HCT116 (cell line): Measurements from ENCODE around the gene LMNTD1. TPM values are rescaled to one million over a fixed set of nuclear protein-coding genes. Genes with fewer than 3 reads are reported as not detected.

ENCODE experiments used
- ATAC-seq: fragments of 200-7000 bp; cut with Tn5 transposase; 2 replicates; pipeline ENCODE4 v1.9.1; 2020; ENCODE audit warnings: mild to moderate bottlenecking, moderate library complexity
- BruUV-seq: library from RNA; stranded (reverse); fragments of 400-500 nt; replicated peaks from 2 replicates; lab custom pipeline; 2021; lab: Mats Ljungman, UMichigan
- CTCF ChIA-PET: fragments of 300-600 bp; sonication (Branson Sonifier 250); formaldehyde crosslinking; loops from one replicate; lab custom pipeline; 2021; ENCODE audit warnings: antibody characterized with exemption; lab: Charles Lee
- POLR2A ChIA-PET: fragments of 300-600, 350-600 bp; sonication (Branson Sonifier 250); formaldehyde crosslinking; loops from one replicate; lab custom pipeline; 2021; ENCODE audit warnings: antibody characterized with exemption; lab: Charles Lee
- RAD21 ChIA-PET, 2 experiments: fragments of 300-600 bp; sonication (Branson Sonifier 250); formaldehyde crosslinking; loops; one replicate each; lab custom pipeline; 2023; ENCODE audit warnings: low total read pairs in 2 of 2; ENCODE audit not compliant: uncharacterized antibody in 2 of 2, unreplicated experiment in 2 of 2, low non-redundant PET in 1 of 2; lab: Charles Lee
- DNase-seq: peaks from one replicate; pipeline ENCODE4 v3.0.0-alpha.2; 2010; ENCODE audit warnings: low read depth, low spot score
- H2AFZ ChIP-seq: fragments of 200-600 bp; shearing (Covaris generic), sonication (generic); 2 replicates; pipeline ENCODE4 v1.6.1; 2017; ENCODE audit warnings: low read depth, mixed run types, mixed read lengths, antibody characterized with exemption, low read length; ENCODE audit not compliant: poor library complexity, severe bottlenecking
- H3K27ac ChIP-seq: 2 replicates; pipeline ENCODE4 v1.5.1; 2012; ENCODE audit warnings: low read depth, low read length
- H3K27me3 ChIP-seq: fragments of 200-600 bp; sonication (generic); 2 replicates; pipeline ENCODE4 v1.6.1; 2016; ENCODE audit warnings: mixed run types, low read length, mixed read lengths; ENCODE audit not compliant: insufficient read depth
- H3K36me3 ChIP-seq, 2 experiments: fragments of 200-500 bp in 1 of 2; fragments of 200-600 bp in 1 of 2; sonication (Bioruptor generic) in 1 of 2; sonication (generic) in 1 of 2; 2 replicates each; pipeline versions ENCODE4 v1.5.1 to v1.6.1; 2014 to 2016; ENCODE audit warnings: low read length in 2 of 2, inconsistent platforms in 1 of 2, mixed read lengths in 1 of 2, mixed run types in 1 of 2; ENCODE audit not compliant: insufficient read depth in 2 of 2, control insufficient read depth in 1 of 2
- H3K4me1 ChIP-seq, 2 experiments: fragments of 200-600 bp in 1 of 2; sonication (generic) in 1 of 2; 2 replicates each; pipeline versions ENCODE4 v1.5.1 to v1.6.1; 2012 to 2017; ENCODE audit warnings: low read length in 2 of 2, inconsistent platforms in 1 of 2, mild to moderate bottlenecking in 1 of 2, mixed read lengths in 1 of 2, mixed run types in 1 of 2, moderate library complexity in 1 of 2; ENCODE audit not compliant: insufficient read depth in 2 of 2, control insufficient read depth in 1 of 2
- H3K4me2 ChIP-seq: fragments of 200-600 bp; sonication (generic); 2 replicates; pipeline ENCODE4 v1.6.1; 2017; ENCODE audit warnings: mixed run types, low read length, mixed read lengths
- H3K4me3 ChIP-seq, 2 experiments: fragments of 200-600 bp in 1 of 2; sonication (generic) in 1 of 2; replicated peaks in 1 of 2; 2 replicates each; pipeline ENCODE4 v1.5.1; 2011 to 2016; ENCODE audit warnings: low read length in 2 of 2, control low read depth in 1 of 2, low read depth in 1 of 2, mild to moderate bottlenecking in 1 of 2, mixed read lengths in 1 of 2, mixed run types in 1 of 2
- H3K79me2 ChIP-seq: fragments of 200-600 bp; sonication (generic); 2 replicates; pipeline ENCODE4 v1.6.1; 2017; ENCODE audit warnings: mild to moderate bottlenecking, mixed run types, low read length, moderate library complexity, mixed read lengths; ENCODE audit not compliant: insufficient read depth
- H3K9ac ChIP-seq: fragments of 200-600 bp; sonication (generic); 2 replicates; pipeline ENCODE4 v1.6.1; 2016; ENCODE audit warnings: low read length, mixed read lengths
- H3K9me2 ChIP-seq: fragments of 200-600 bp; sonication (generic), shearing (Covaris generic); 2 replicates; pipeline ENCODE4 v1.6.1; 2017; ENCODE audit warnings: mixed run types, mild to moderate bottlenecking, moderate library complexity; ENCODE audit not compliant: insufficient read depth
- H3K9me3 ChIP-seq, 2 experiments: fragments of 200-500 bp in 1 of 2; fragments of 200-600 bp in 1 of 2; sonication (Bioruptor generic) in 1 of 2; sonication (generic) in 1 of 2; 2 replicates each; pipeline ENCODE4 v1.6.1; 2014 to 2017; ENCODE audit warnings: low read length in 2 of 2, mixed read lengths in 2 of 2, inconsistent platforms in 1 of 2, low read depth in 1 of 2, mild to moderate bottlenecking in 1 of 2, mixed run types in 1 of 2, moderate library complexity in 1 of 2; ENCODE audit not compliant: control insufficient read depth in 1 of 2, insufficient read depth in 1 of 2
- H4K20me1 ChIP-seq: fragments of 200-600 bp; sonication (generic), shearing (Covaris generic); 2 replicates; pipeline ENCODE4 v1.6.1; 2017; ENCODE audit warnings: mixed run types, mild to moderate bottlenecking, moderate library complexity; ENCODE audit not compliant: insufficient read depth
- ATF3 ChIP-seq: IDR thresholded peaks from 2 replicates; pipeline ENCODE4 v1.6.1; 2012
- CBX3 ChIP-seq: IDR thresholded peaks from 2 replicates; pipeline ENCODE4 v1.6.1; 2012; ENCODE audit warnings: low read depth
- CTCF ChIP-seq, 3 experiments: fragments of 200-600 bp in 1 of 3; sonication (generic) in 1 of 3; IDR thresholded peaks in 2 of 3; conservative IDR thresholded peaks in 1 of 3; 2 replicates each; pipeline ENCODE4 v1.5.1; 2012 to 2017; ENCODE audit warnings: low read depth in 2 of 3, low read length in 2 of 3, antibody characterized with exemption in 1 of 3, borderline replicate concordance in 1 of 3, control low read depth in 1 of 3, mild to moderate bottlenecking in 1 of 3, mixed read lengths in 1 of 3, mixed run types in 1 of 3, moderate library complexity in 1 of 3; ENCODE audit not compliant: insufficient read depth in 1 of 3
- EZH2 ChIP-seq: fragments of 200-600 bp; sonication (generic); IDR thresholded peaks from 2 replicates; pipeline ENCODE4 v1.6.1; 2017; ENCODE audit warnings: antibody characterized with exemption, mixed run types
- EZH2phosphoT487 ChIP-seq: fragments of 200-600 bp; IDR thresholded peaks from 2 replicates; pipeline ENCODE4 v1.6.1; 2018; ENCODE audit warnings: antibody characterized with exemption, borderline replicate concordance
- FOSL1 ChIP-seq: IDR thresholded peaks from 2 replicates; pipeline ENCODE4 v1.6.1; 2012; ENCODE audit warnings: low read depth
- SIN3A ChIP-seq: IDR thresholded peaks from 2 replicates; pipeline ENCODE4 v1.6.1; 2012; ENCODE audit warnings: low read depth
- SP1 ChIP-seq: IDR thresholded peaks from 2 replicates; pipeline ENCODE4 v1.6.1; 2012; ENCODE audit warnings: low read depth
- YY1 ChIP-seq: IDR thresholded peaks from 2 replicates; pipeline ENCODE4 v1.6.1; 2011; ENCODE audit warnings: low read length, low read depth, moderate library complexity, mild to moderate bottlenecking; ENCODE audit not compliant: insufficient replicate concordance; ENCODE audit errors: extremely low read depth
- ZBTB33 ChIP-seq: IDR thresholded peaks from 2 replicates; pipeline ENCODE4 v1.6.1; 2011; ENCODE audit warnings: mild to moderate bottlenecking, low read length, moderate library complexity; ENCODE audit not compliant: insufficient replicate concordance; ENCODE audit errors: extremely low read depth
- ZFX ChIP-seq: fragments of 450-650 bp; IDR thresholded peaks from 2 replicates; pipeline ENCODE4 v1.6.1; 2017
- ZNF274 ChIP-seq: fragments of 200-500 bp; sonication (Bioruptor generic); IDR thresholded peaks from 2 replicates; pipeline ENCODE4 v1.6.1; 2014; ENCODE audit warnings: mild to moderate bottlenecking, low read depth, low read length, inconsistent platforms
- intact Hi-C: fragments of 100-400 bp; cut with micrococcal nuclease; formaldehyde crosslinking; loops from 2 replicates; pipeline ENCODE4 v1.10.0; 2022
- total RNA-seq: library from RNA; stranded (reverse); gene quantifications from one replicate; pipeline ENCODE4 v1.2.1, GENCODE V29; 2021; ENCODE audit not compliant: unreplicated experiment

Gene LMNTD1
- total RNA-seq, 1 experiment from 2014 or later: not detected

- TF ChIP-seq YY1: no peak
- TF ChIP-seq SP1: no peak
- no peak for TF ChIP-seq CTCF (IDR thresholded peaks at IDR 0.05 in 2 of 3, conservative IDR thresholded peaks at IDR 0.05 in 1 of 3; ENCODE audit: borderline replicate concordance in 1 of 3, insufficient read depth in 1 of 3, low read depth in 2 of 3, low read length in 2 of 3)
- no peak for TF ChIP-seq ZFX
- no peak for TF ChIP-seq ZBTB33
- TF ChIP-seq ATF3: no peak
- no peak for TF ChIP-seq ZNF274
- no peak for TF ChIP-seq EZH2phosphoT487
- TF ChIP-seq, all 23 proteins: peak for 0
Measured at GRCh38 chr12:25503666-25504065, 49.4 kb downstream of the LMNTD1 start (continued).

GRCh38 chr12:25502596-25502995, 50.5 kb downstream of the LMNTD1 start:
- no TSS peak for BruUV-seq
- Histone ChIP-seq H3K36me3 (no peaks in the 10 kb centered on the region), H4K20me1 (no peaks in the 10 kb centered on the region), H3K9me2 (no peaks in the 10 kb centered on the region), H3K4me2 (no peak overlapping the region), H3K4me3 (no peak overlapping the region), H3K79me2 (no peaks in the 10 kb centered on the region), H3K9me3 (no peaks in the 10 kb centered on the region), H3K27ac (no peak overlapping the region), H3K4me1 (no peaks in the 10 kb centered on the region), H3K9ac (no peak overlapping the region), H2AFZ (no peak overlapping the region), H3K27me3 (no peaks in the 10 kb centered on the region)
- RAD21 ChIA-PET: no interaction called here
- POLR2A ChIA-PET: no interaction called here
- CTCF ChIA-PET: no interaction called here
- no peak for DNase-seq
- ATAC-seq: no peak
- intact Hi-C loops: no loop called here
- no peak for TF ChIP-seq CTCF (IDR thresholded peaks at IDR 0.05 in 2 of 3, conservative IDR thresholded peaks at IDR 0.05 in 1 of 3; ENCODE audit: borderline replicate concordance in 1 of 3, insufficient read depth in 1 of 3, low read depth in 2 of 3, low read length in 2 of 3)
- no peak for TF ChIP-seq FOSL1
- no peak for TF ChIP-seq CBX3
- no peak for TF ChIP-seq EZH2
- no peak for TF ChIP-seq ZBTB33
- no peak for TF ChIP-seq ATF3
- no peak for TF ChIP-seq ZFX
- no peak for TF ChIP-seq SIN3A
